H1 (cell line): ENCODE measurements around the gene IQGAP3. TPM values are rescaled to one million over a fixed set of nuclear protein-coding genes. Genes with fewer than 3 reads are reported as not detected.

ENCODE experiments used
- CTCF ChIA-PET: fragments of 300-600 bp; sonication (Branson Sonifier 250); formaldehyde crosslinking; loops from one replicate; lab custom pipeline; 2021; ENCODE audit not compliant: partially characterized antibody; lab: Charles Lee
- POLR2A ChIA-PET: fragments of 300-600 bp; sonication (Branson Sonifier 250); formaldehyde crosslinking; loops from one replicate; lab custom pipeline; 2021; ENCODE audit warnings: inconsistent platforms; ENCODE audit not compliant: partially characterized antibody; lab: Charles Lee
- DNase-seq, 2 experiments: peaks; one replicate each; pipeline versions ENCODE4 v3.0.0 to v3.0.0-alpha.2; 2010 to 2022; ENCODE audit warnings: low spot score in 2 of 2, low read depth in 1 of 2, mixed read lengths in 1 of 2
- FAIRE-seq: peaks from 2 replicates; lab custom pipeline; 2011; peaks lifted over from hg19 to GRCh38; lab: Jason Lieb, UNC
- H2AFZ ChIP-seq: 2 replicates; pipeline ENCODE4 v1.8.1; 2012; ENCODE audit warnings: low read length, inconsistent platforms
- H2AK5ac ChIP-seq: 2 replicates; pipeline ENCODE4 v1.6.1; 2013; ENCODE audit warnings: low read depth, low read length
- H2BK120ac ChIP-seq: replicated peaks from 2 replicates; pipeline ENCODE3; 2013; ENCODE audit warnings: low read depth, low read length, inconsistent platforms
- H2BK12ac ChIP-seq: 2 replicates; pipeline ENCODE4 v1.6.1; 2013; ENCODE audit warnings: low read depth, low read length
- H2BK15ac ChIP-seq: 2 replicates; pipeline ENCODE4 v1.6.1; 2013; ENCODE audit warnings: low read length
- H2BK20ac ChIP-seq: 2 replicates; pipeline ENCODE4 v1.6.1; 2013; ENCODE audit warnings: low read length
- H2BK5ac ChIP-seq: 2 replicates; pipeline ENCODE4 v1.6.1; 2013; ENCODE audit warnings: low read depth, low read length
- H3K14ac ChIP-seq: 2 replicates; pipeline ENCODE4 v1.6.1; 2013; ENCODE audit warnings: inconsistent platforms; ENCODE audit not compliant: insufficient read length
- H3K18ac ChIP-seq: 2 replicates; pipeline ENCODE4 v1.6.1; 2013; ENCODE audit warnings: low read length; ENCODE audit errors: extremely low read depth
- H3K23ac ChIP-seq: 2 replicates; pipeline ENCODE4 v1.6.1; 2013; ENCODE audit warnings: inconsistent platforms; ENCODE audit not compliant: insufficient read length
- H3K23me2 ChIP-seq: 2 replicates; pipeline ENCODE4 v1.6.1; 2013; ENCODE audit warnings: low read depth, low read length
- H3K27ac ChIP-seq: 2 replicates; pipeline ENCODE4 v1.6.1; 2011; ENCODE audit warnings: low read depth, low read length, inconsistent platforms
- H3K27me3 ChIP-seq, 4 experiments: replicated peaks in 1 of 4; 1 replicate in 1 of 4; 2 replicates in 3 of 4; pipeline versions ENCODE4 v1.6.1 to v1.8.1; 2011 to 2013; ENCODE audit warnings: low read length in 3 of 4, mild to moderate bottlenecking in 3 of 4, inconsistent platforms in 2 of 4, mixed read lengths in 2 of 4, moderate library complexity in 1 of 4; ENCODE audit not compliant: control insufficient read depth in 3 of 4, insufficient read depth in 3 of 4; ENCODE audit errors: extremely low read depth in 1 of 4
- H3K36me3 ChIP-seq, 4 experiments: 2 replicates each; pipeline versions ENCODE4 v1.6.1 to v1.8.1; 2011 to 2013; ENCODE audit warnings: mild to moderate bottlenecking in 4 of 4, low read length in 3 of 4, moderate library complexity in 2 of 4, control low read depth in 1 of 4, inconsistent platforms in 1 of 4; ENCODE audit not compliant: insufficient read depth in 4 of 4, control insufficient read depth in 2 of 4
- H3K4ac ChIP-seq: replicated peaks from 2 replicates; pipeline ENCODE3; 2013; ENCODE audit warnings: low read length, low read depth, mixed read lengths, inconsistent platforms; ENCODE audit not compliant: insufficient read length
- H3K4me1 ChIP-seq, 4 experiments: replicated peaks in 1 of 4; 1 replicate in 1 of 4; 2 replicates in 3 of 4; pipeline versions ENCODE4 v1.6.1 to v1.8.1; 2011 to 2013; ENCODE audit warnings: low read length in 3 of 4, inconsistent platforms in 2 of 4, mixed read lengths in 1 of 4; ENCODE audit not compliant: insufficient read depth in 4 of 4, control insufficient read depth in 3 of 4
- H3K4me2 ChIP-seq, 2 experiments: 2 replicates each; pipeline versions ENCODE4 v1.6.1 to v1.8.1; 2011 to 2013; ENCODE audit warnings: low read depth in 2 of 2, low read length in 2 of 2, control low read depth in 1 of 2, inconsistent platforms in 1 of 2, mild to moderate bottlenecking in 1 of 2; ENCODE audit not compliant: insufficient read depth in 1 of 2
- H3K4me3 ChIP-seq, 4 experiments: fragments of 200-600, 300-600 bp in 1 of 4; sonication (generic), shearing (Covaris generic), sonication (Bioruptor Twin) in 1 of 4; 2 replicates each; pipeline versions ENCODE4 v1.5.1 to v1.8.1; 2011 to 2016; ENCODE audit warnings: low read length in 4 of 4, low read depth in 3 of 4, control low read depth in 2 of 4, inconsistent platforms in 2 of 4, mild to moderate bottlenecking in 2 of 4, mixed read lengths in 1 of 4, moderate library complexity in 1 of 4; ENCODE audit not compliant: insufficient read depth in 2 of 4; ENCODE audit errors: extremely low read depth in 1 of 4
- H3K56ac ChIP-seq: replicated peaks from 2 replicates; pipeline ENCODE3; 2013; ENCODE audit warnings: low read depth, mild to moderate bottlenecking, mixed read lengths, low read length, inconsistent platforms; ENCODE audit not compliant: insufficient read length
- H3K79me1 ChIP-seq: 2 replicates; pipeline ENCODE4 v1.6.1; 2013; ENCODE audit warnings: low read depth, low read length, control low read depth
- H3K79me2 ChIP-seq, 2 experiments: 2 replicates each; pipeline versions ENCODE4 v1.6.1 to v1.8.1; 2012 to 2013; ENCODE audit warnings: low read length in 2 of 2, mild to moderate bottlenecking in 2 of 2, inconsistent platforms in 1 of 2; ENCODE audit not compliant: insufficient read depth in 2 of 2, control insufficient read depth in 1 of 2
- H3K9ac ChIP-seq, 4 experiments: replicated peaks in 1 of 4; 1 replicate in 1 of 4; 2 replicates in 3 of 4; pipeline versions ENCODE4 v1.6.1 to v1.8.1; 2011 to 2013; ENCODE audit warnings: low read depth in 3 of 4, low read length in 3 of 4, control low read depth in 2 of 4, mild to moderate bottlenecking in 2 of 4, moderate library complexity in 2 of 4, inconsistent platforms in 1 of 4; ENCODE audit errors: extremely low read depth in 1 of 4
- H3K9me3 ChIP-seq, 2 experiments: 2 replicates each; pipeline versions ENCODE4 v1.6.1 to v1.8.1; 2012 to 2013; ENCODE audit warnings: mild to moderate bottlenecking in 2 of 2, moderate library complexity in 2 of 2, control low read depth in 1 of 2, inconsistent platforms in 1 of 2, low read depth in 1 of 2, low read length in 1 of 2, mixed read lengths in 1 of 2; ENCODE audit not compliant: insufficient read depth in 2 of 2
- H4K20me1 ChIP-seq, 2 experiments: replicated peaks in 1 of 2; 2 replicates each; pipeline versions ENCODE3 to v1.8.1; 2011 to 2013; ENCODE audit warnings: inconsistent platforms in 2 of 2, low read length in 2 of 2, mild to moderate bottlenecking in 1 of 2; ENCODE audit not compliant: insufficient read depth in 2 of 2, control insufficient read depth in 1 of 2
- H4K5ac ChIP-seq: 2 replicates; pipeline ENCODE4 v1.6.1; 2013; ENCODE audit warnings: low read length, low read depth, mixed read lengths, inconsistent platforms; ENCODE audit not compliant: insufficient read length
- H4K8ac ChIP-seq: 2 replicates; pipeline ENCODE4 v1.8.0; 2013; ENCODE audit warnings: mild to moderate bottlenecking, moderate library complexity, low read length, inconsistent platforms; ENCODE audit not compliant: insufficient read depth; ENCODE audit errors: extremely low read depth
- H4K91ac ChIP-seq: replicated peaks from 2 replicates; pipeline ENCODE3; 2013; ENCODE audit warnings: low read length, mixed read lengths, inconsistent platforms; ENCODE audit not compliant: insufficient read length
- ATF3 ChIP-seq: IDR thresholded peaks from 2 replicates; pipeline ENCODE4 v1.6.1; 2011; ENCODE audit warnings: low read depth, mild to moderate bottlenecking, low read length; ENCODE audit not compliant: insufficient read depth
- CHD2 ChIP-seq: IDR thresholded peaks from 2 replicates; pipeline ENCODE4 v1.6.1; 2012; ENCODE audit warnings: low read length, improper control_type of control experiment
- CREB1 ChIP-seq: IDR thresholded peaks from 2 replicates; pipeline ENCODE4 v1.6.1; 2012; ENCODE audit warnings: inconsistent platforms
- TCF12 ChIP-seq: IDR thresholded peaks from 2 replicates; pipeline ENCODE4 v1.6.1; 2011; ENCODE audit warnings: low read depth, mild to moderate bottlenecking, low read length
- WGBS, 2 experiments: shearing (Covaris generic) in 1 of 2; methylation state at CpG; one replicate each; pipeline versions ENCODE4 v1.1.6 to v1.1.7; 2013 to 2015; ENCODE audit warnings: low lambda C conversion rate in 2 of 2, mixed read lengths in 2 of 2, inconsistent platforms in 1 of 2, low coverage in 1 of 2, missing lambda C conversion rate in 1 of 2; ENCODE audit not compliant: insufficient replicate concordance in 2 of 2, insufficient coverage in 1 of 2, insufficient read length in 1 of 2; ENCODE audit errors: extremely low coverage in 1 of 2, missing lambda C conversion rate in 1 of 2; 5-methylcytosine and 5-hydroxymethylcytosine counted together
- polyA plus RNA-seq, 7 experiments: library from polyadenylated mRNA; depleted of rRNA in 3 of 7; stranded (reverse) in 5 of 7; unstranded in 2 of 7; fragments of >200 nt in 5 of 7; fragments of 200-250 nt in 2 of 7; gene quantifications; 1 replicate in 5 of 7; 2 replicates in 1 of 7; 4 replicates in 1 of 7; pipeline versions ENCODE4 v1.2.1 to v1.2.3, GENCODE V29; 2011 to 2013; ENCODE audit warnings: missing spikeins in 2 of 7, mixed read lengths in 2 of 7
- total RNA-seq: library from RNA; stranded (reverse); fragmentation: NEBNext Ultra II Directional; extraction: Animal tissue kit (Norgen Biotek cat#: 25700); gene quantifications from 2 replicates; pipeline ENCODE4 v1.2.1, GENCODE V29; 2021

IQGAP3 gene
- total and polyA plus RNA-seq, 2 of the 8 experiments (the other 6 are each of a cell fraction or from before 2014, with no cell fraction given), result 14.6 to 22.3 TPM

GRCh38 chr1:156608036-156608674, 35.8 kb upstream of the IQGAP3 start:
- no peaks in the 10 kb centered on the region for H4K20me1 ChIP-seq
- no peak overlapping the region for H3K4ac ChIP-seq
- CTCF ChIA-PET, result interaction anchor here (0.8 to 6.4 kb wide), 29 partner anchors 8 to 284 kb away, joined by 3 to 55 read pairs (median 4); partner anchors contain the start of genes HAPLN2, NAXE and TTC24
- no peak overlapping the region for H2BK20ac ChIP-seq
- no peaks in the 10 kb centered on the region for H3K79me1 ChIP-seq
- no peak overlapping the region for H3K4me2 ChIP-seq
- no peaks in the 10 kb centered on the region for H3K79me2 ChIP-seq
- H2AFZ ChIP-seq, result no peak overlapping the region
- no peaks in the 10 kb centered on the region for H3K4me1 ChIP-seq
- no peak overlapping the region for H3K56ac ChIP-seq
- no peak overlapping the region for H3K27ac ChIP-seq
- H2BK12ac ChIP-seq, result no peak overlapping the region
- H3K9me3 ChIP-seq, result no peaks in the 10 kb centered on the region
- no peak overlapping the region for H3K4me3 ChIP-seq
- no peak overlapping the region for H3K18ac ChIP-seq
- H2BK120ac ChIP-seq, result no peak overlapping the region
- no peaks in the 10 kb centered on the region for H3K36me3 ChIP-seq
- no peak overlapping the region for H2AK5ac ChIP-seq
- H2BK5ac ChIP-seq, result no peak overlapping the region
- H3K23me2 ChIP-seq, result no peaks in the 10 kb centered on the region
- WGBS, 2 experiments, result 28% methylated on average over 5 of the region's 7 CpGs; no CpG with 5 or more reads in 1 of the 2 experiments
- no peak overlapping the region for H4K91ac ChIP-seq
- H3K9ac ChIP-seq, result no peak overlapping the region
- no peak overlapping the region for H2BK15ac ChIP-seq
- H4K5ac ChIP-seq, result no peak overlapping the region
- POLR2A ChIA-PET, result interaction anchor here (1.0 to 1.8 kb wide), 6 partner anchors 10 to 21 kb away, joined by 3 to 22 read pairs (median 3); partner anchors contain the start of genes HAPLN2 and NAXE
- H3K23ac ChIP-seq, result no peak overlapping the region
- no peak overlapping the region for H3K14ac ChIP-seq
- no peaks in the 10 kb centered on the region for H3K27me3 ChIP-seq
- no peak overlapping the region for H4K8ac ChIP-seq
- FAIRE-seq, result peak; percentile 78
- DNase-seq, result peak in 1 of 2 experiments; percentile 52
- TF ChIP-seq ATF3 (0 out of 2 replicates have a peak, but pooled peaks have one; percentile 28), CREB1 (no peak), TCF12 (no peak), CHD2 (no peak)
